HT1080 (cell line): ENCODE data around the gene IGFL1. TPM values are rescaled to one million over a fixed set of nuclear protein-coding genes. Genes with fewer than 3 reads are reported as not detected.
"Not testable (repeated sequence)": the region's sequence is repeated elsewhere in the genome, so short reads cannot be mapped to it uniquely, and the experiment has no call there.

Experiments
- DNase-seq: peaks from one replicate; pipeline ENCODE4 v3.0.0-alpha.2; 2015; ENCODE audit warnings: low read depth
- polyA plus RNA-seq, 2 experiments: library from polyadenylated mRNA; depleted of rRNA; stranded (reverse); fragments of >200 nt; gene quantifications; 2 replicates each; pipeline ENCODE4 v1.2.3, GENCODE V29; 2015
- total RNA-seq: library from RNA; depleted of rRNA; stranded (reverse); fragments of >200 nt; shearing (Covaris generic); gene quantifications from 2 replicates; pipeline ENCODE4 v1.2.3, GENCODE V29; 2014; rRNA removed

IGFL1 gene
- total RNA-seq: not detected in 2 replicates
- not detected in 2 replicates for polyA plus RNA-seq (2015; cell fraction: cytosol; rRNA removed)
- polyA plus RNA-seq (2015; cell fraction: nucleus; rRNA removed): not detected in 2 replicates

DNA sequence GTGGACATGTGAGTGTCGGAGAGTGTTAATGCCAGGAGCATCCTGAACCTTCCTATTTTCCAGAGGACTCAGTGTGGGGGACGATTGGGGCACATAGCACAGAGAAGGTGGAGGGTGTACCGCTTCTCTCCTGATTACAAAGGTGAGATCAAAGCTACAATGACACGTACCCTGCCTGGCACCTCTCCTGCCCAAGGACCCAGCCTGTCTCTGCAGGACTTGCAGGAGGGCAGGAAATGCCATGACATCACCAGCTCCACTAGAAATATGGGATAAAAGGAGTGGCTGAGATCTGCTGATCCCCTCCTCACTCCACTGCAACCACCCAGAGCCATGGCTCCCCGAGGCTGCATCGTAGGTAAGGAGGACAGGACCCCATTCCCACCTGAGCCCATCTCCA lies at the start of gene IGFL1:
Gene IGFL1, plus strand, starts transcription at position 301 of the 400 bp plus-strand sequence. Its CDS starts 33 bp downstream, at position 334.
- DNase-seq: no peak

GRCh38 chr19:46180701-46181387 lies 48.7 kb upstream of the IGFL1 start:
- DNase-seq: peak; percentile 92

GRCh38 chr19:46181388-46181779 lies 48.2 kb upstream of the IGFL1 start:
- DNase-seq: peak; percentile 66

DNA sequence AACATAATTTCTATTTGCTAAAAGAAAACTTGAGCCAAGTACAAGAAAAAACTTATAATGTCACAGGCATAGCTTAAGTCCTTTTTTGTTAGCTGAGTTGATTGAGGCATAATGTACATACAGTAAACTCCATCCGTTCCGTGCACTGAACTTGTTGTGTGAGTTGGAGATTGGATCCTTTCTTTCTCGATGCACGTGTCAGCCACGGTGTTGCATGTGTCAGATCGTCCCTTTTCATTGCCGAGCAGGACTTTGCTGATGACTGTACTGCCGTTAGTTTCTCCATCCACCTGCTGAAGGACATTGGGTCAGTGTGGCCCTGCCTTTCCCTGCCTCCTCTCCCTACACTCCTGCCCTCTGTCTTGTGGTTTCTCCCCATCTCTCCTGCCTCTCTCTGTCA lies 47.1 kb upstream of the IGFL1 start:
- no peak for DNase-seq

- peak; percentile 55 for DNase-seq
These were observed 44.5 kb upstream of the IGFL1 start for GRCh38 chr19:46184775-46185710.

- no peak for DNase-seq
These were observed 43.3 kb upstream of the IGFL1 start for GRCh38 chr19:46186101-46186716.

DNA sequence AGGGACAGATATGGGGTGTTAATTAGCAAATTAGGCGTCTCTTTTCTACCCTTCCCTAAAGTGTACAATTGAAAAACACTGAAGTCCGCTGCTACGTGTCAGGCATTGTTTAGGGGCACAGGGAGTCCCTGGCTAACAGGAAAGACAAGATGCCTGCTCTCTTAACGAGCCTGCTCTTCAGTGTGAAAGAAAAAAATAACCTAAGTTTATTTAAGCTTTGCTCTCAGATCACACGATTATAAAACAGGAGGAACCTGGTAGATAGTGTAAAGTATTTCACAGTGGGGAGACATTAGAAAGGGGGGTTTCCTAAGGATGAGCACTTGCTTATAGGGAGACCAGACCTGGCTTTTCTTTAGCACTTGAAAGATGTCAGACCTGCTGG lies 42.8 kb upstream of the IGFL1 start:
- no peak for DNase-seq

DNA sequence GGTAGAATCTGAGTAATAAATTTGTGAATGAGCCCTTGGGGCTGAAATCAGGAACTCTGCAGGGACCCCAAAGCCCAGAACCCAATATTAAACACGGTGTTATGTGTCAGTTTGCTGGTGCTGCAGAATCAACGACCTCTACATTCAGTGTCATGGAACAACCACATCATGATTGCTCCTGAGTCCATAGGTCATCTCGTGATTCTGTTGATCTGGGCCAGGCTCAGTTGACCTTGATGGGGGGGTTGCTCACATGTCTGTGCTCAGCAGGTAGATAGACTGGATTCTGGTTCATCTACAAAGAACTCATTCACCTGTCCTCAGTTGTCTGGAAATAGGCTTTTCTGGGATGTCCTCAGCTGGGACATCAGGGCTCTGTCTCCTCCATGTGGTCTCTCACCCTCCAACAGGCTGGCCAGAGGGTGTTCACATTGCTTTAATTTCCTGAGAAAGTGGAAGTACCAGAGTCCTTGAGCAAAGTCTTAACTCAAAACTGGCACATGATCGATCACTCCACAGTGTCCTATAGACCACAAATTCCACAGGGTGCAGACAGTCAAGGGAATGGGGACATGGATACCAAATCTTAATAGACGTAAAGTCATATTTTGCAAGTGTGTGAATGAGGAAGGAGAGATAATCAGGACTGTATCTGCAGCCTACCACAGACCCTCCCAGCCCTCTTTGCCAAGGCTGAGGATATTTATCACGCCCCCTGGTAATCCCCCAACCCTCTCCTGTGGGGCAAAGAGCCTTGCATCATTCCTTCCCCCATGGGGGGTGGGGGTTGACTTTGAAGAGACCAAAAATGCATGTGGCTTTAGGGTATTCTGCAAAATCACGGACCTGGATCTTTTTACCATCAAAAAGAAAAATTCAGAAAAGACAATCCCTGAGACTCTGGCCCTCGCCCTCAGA lies 39.3 kb upstream of the IGFL1 start:
- no peak for DNase-seq

- no peak for DNase-seq
These were observed 38.2 kb upstream of the IGFL1 start for GRCh38 chr19:46191356-46191755.

DNA sequence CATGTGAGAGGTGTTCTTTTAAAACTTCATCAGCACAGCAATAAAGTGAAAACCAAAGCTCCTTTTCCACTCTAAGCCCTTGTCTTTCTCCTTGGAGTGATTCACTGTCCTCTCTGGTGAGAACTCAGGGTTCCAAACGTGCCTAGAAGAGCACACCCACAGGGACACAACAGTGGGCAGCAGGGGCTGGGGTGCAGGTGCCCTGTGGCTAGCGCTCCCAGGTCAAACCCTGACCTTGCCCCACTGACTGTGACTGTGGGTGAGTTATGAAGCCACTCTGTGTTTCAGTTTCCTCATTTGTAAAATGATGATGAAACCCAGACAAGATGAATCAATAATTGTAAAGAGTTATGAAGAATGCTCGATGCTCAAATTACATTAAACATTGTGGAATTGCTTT lies 37.6 kb upstream of the IGFL1 start:
- DNase-seq: no peak

DNA sequence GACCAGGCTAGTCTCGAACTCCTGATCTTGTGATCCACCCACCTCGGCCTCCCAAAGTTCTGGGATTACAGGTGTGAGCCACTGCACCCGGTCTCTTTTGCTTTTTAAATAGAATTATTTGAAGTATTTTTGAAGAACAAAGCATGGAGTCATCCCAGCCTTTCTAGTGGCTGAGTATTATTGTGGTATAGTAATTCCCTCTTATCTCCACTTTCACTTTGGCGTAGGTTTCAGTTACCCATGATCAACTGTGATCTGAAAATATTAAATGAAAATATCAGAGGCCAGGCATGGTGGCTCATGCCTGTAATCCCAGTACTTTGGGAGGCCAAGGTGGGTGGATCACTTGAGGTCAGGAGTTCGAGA lies 36.9 kb upstream of the IGFL1 start:
- DNase-seq: not testable (repeated sequence)

GRCh38 chr19:46192992-46193650 lies 36.4 kb upstream of the IGFL1 start:
- DNase-seq: peak; percentile 43

DNA sequence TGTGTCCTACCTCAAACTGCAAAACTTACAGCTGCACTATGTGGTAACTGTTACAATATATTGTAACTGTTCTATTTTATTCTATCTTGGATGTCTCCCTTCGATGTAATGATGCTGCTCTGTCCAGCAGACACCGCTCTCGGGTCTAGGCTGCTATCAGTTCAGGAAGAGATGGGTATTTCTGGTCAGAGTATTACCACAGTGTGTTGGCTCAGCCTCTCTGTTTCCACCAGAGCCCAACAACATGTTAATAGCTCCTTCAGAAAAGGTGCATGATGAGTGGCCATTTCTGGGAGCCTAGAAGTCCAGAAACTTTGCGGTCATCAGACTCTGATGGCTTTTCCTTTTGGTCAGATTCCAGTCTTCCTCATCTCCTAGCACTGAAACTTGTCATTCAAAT lies 35.9 kb upstream of the IGFL1 start:
- DNase-seq: no peak

GRCh38 chr19:46195104-46195503 lies 34.4 kb upstream of the IGFL1 start:
- DNase-seq: no peak

GRCh38 chr19:46195919-46196318 lies 33.6 kb upstream of the IGFL1 start:
- DNase-seq: not testable (repeated sequence)

- DNase-seq: no peak
These were observed 33.0 kb upstream of the IGFL1 start for GRCh38 chr19:46196410-46197124.

- no peak for DNase-seq
These were observed 32.0 kb upstream of the IGFL1 start for GRCh38 chr19:46197314-46198070.

- DNase-seq: no peak
These were observed 30.8 kb upstream of the IGFL1 start for GRCh38 chr19:46198756-46199155.
